HEK293 (cell line): ENCODE results near the gene ARMH4.

ENCODE experiments used
- CTCF ChIA-PET: fragments of 350-600 bp; formaldehyde crosslinking; extraction: SDS; loops from one replicate; lab custom pipeline; 2021; ENCODE audit warnings: antibody characterized with exemption; lab: Yijun Ruan, JAX
- POLR2A ChIA-PET: fragments of 300-600 bp; formaldehyde crosslinking; extraction: SDS; loops from one replicate; lab custom pipeline; 2020; ENCODE audit warnings: antibody characterized with exemption, inconsistent platforms; lab: Yijun Ruan, JAX
- H3K27ac ChIP-seq: fragments of 200-500 bp; sonication (Bioruptor generic); 2 replicates; pipeline ENCODE4 v1.5.1; 2014; ENCODE audit warnings: low read depth, low read length, control low read depth, inconsistent platforms; ENCODE audit errors: extremely low read depth
- H3K36me3 ChIP-seq, 2 experiments: fragments of 200-500 bp in 1 of 2; sonication (Bioruptor generic) in 1 of 2; 1 replicate in 1 of 2; 2 replicates in 1 of 2; pipeline ENCODE4 v1.5.1; 2014 to 2017; ENCODE audit warnings: inconsistent platforms in 2 of 2, low read length in 2 of 2; ENCODE audit not compliant: control insufficient read depth in 2 of 2, insufficient read depth in 1 of 2
- H3K4me1 ChIP-seq: fragments of 200-500 bp; sonication (Bioruptor generic); 2 replicates; pipeline ENCODE4 v1.5.1; 2014; ENCODE audit warnings: mild to moderate bottlenecking, low read length, inconsistent platforms; ENCODE audit not compliant: control insufficient read depth, insufficient read depth
- H3K4me3 ChIP-seq: 2 replicates; pipeline ENCODE4 v1.5.1; 2011; ENCODE audit warnings: low read depth, mild to moderate bottlenecking, control low read depth, low read length, moderate library complexity
- H3K9me3 ChIP-seq: fragments of 200-500 bp; sonication (Bioruptor generic); 2 replicates; pipeline ENCODE4 v1.5.1; 2014; ENCODE audit warnings: low read depth, low read length, inconsistent platforms; ENCODE audit not compliant: control insufficient read depth, insufficient read depth
- BCL11B ChIP-seq: fragments of 450-650 bp; formaldehyde crosslinking; IDR thresholded peaks from 2 replicates; pipeline ENCODE4 v1.5.1; 2016; ENCODE audit warnings: low read depth, missing biosample characterization, missing genetic modification characterization
- CTCF ChIP-seq: fragments of 450-650 bp; formaldehyde crosslinking; IDR thresholded peaks from 2 replicates; pipeline ENCODE4 v1.5.1; 2016; ENCODE audit warnings: missing biosample characterization, missing genetic modification characterization
- GFI1B ChIP-seq: fragments of 450-650 bp; formaldehyde crosslinking; IDR thresholded peaks from 2 replicates; pipeline ENCODE4 v1.5.1; 2016; ENCODE audit warnings: missing biosample characterization, missing genetic modification characterization
- GLI2 ChIP-seq: fragments of 450-650 bp; formaldehyde crosslinking; IDR thresholded peaks from 2 replicates; pipeline ENCODE4; 2017; ENCODE audit warnings: missing biosample characterization, missing genetic modification characterization, low read depth, borderline replicate concordance
- HOXA7 ChIP-seq: sonication (generic); formaldehyde crosslinking; IDR thresholded peaks from 2 replicates; pipeline ENCODE4 v1.8.1; 2022; ENCODE audit warnings: missing genetic modification reagents, borderline replicate concordance
- IKZF3 ChIP-seq: fragments of 450-650 bp; IDR thresholded peaks from 2 replicates; pipeline ENCODE4 v1.5.0; 2018; ENCODE audit warnings: missing biosample characterization, mild to moderate bottlenecking, missing genetic modification characterization, moderate library complexity
- KLF7 ChIP-seq: fragments of 450-650 bp; formaldehyde crosslinking; IDR thresholded peaks from 2 replicates; pipeline ENCODE4 v1.5.1; 2016; ENCODE audit warnings: missing biosample characterization, missing genetic modification characterization, borderline replicate concordance
- OVOL3 ChIP-seq: fragments of 450-650 bp; formaldehyde crosslinking; IDR thresholded peaks from 2 replicates; pipeline ENCODE4 v1.5.1; 2016; ENCODE audit warnings: missing biosample characterization, missing genetic modification characterization
- ZBTB7A ChIP-seq: fragments of 450-650 bp; formaldehyde crosslinking; IDR thresholded peaks from 2 replicates; pipeline ENCODE4 v1.5.1; 2016; ENCODE audit warnings: low read depth, missing biosample characterization, missing genetic modification characterization
- ZFHX2 ChIP-seq: fragments of 450-650 bp; formaldehyde crosslinking; conservative IDR thresholded peaks from 2 replicates; pipeline ENCODE4 v1.5.1; 2016; ENCODE audit warnings: missing biosample characterization, missing genetic modification characterization
- ZFP41 ChIP-seq: fragments of 450-650 bp; formaldehyde crosslinking; IDR thresholded peaks from 2 replicates; pipeline ENCODE4 v1.5.1; 2016; ENCODE audit warnings: missing biosample characterization, missing genetic modification characterization, borderline replicate concordance
- ZNF114 ChIP-seq: fragments of 450-650 bp; formaldehyde crosslinking; IDR thresholded peaks from 2 replicates; pipeline ENCODE4 v1.5.0; 2017; ENCODE audit warnings: missing biosample characterization, missing genetic modification characterization
- ZNF121 ChIP-seq: fragments of 450-650 bp; formaldehyde crosslinking; IDR thresholded peaks from 2 replicates; pipeline ENCODE4 v1.5.1; 2016; ENCODE audit warnings: missing biosample characterization, missing genetic modification characterization
- ZNF146 ChIP-seq: fragments of 450-650 bp; formaldehyde crosslinking; IDR thresholded peaks from 2 replicates; pipeline ENCODE4 v1.5.1; 2016; ENCODE audit warnings: missing biosample characterization, missing genetic modification characterization
- ZNF223 ChIP-seq: fragments of 450-650 bp; formaldehyde crosslinking; IDR thresholded peaks from 2 replicates; pipeline ENCODE4 v1.5.1; 2016; ENCODE audit warnings: missing biosample characterization, missing genetic modification characterization
- ZNF311 ChIP-seq: fragments of 450-650 bp; formaldehyde crosslinking; IDR thresholded peaks from 2 replicates; pipeline ENCODE4 v1.5.1; 2017; ENCODE audit warnings: missing biosample characterization, missing genetic modification characterization, borderline replicate concordance
- ZNF335 ChIP-seq: fragments of 450-650 bp; formaldehyde crosslinking; conservative IDR thresholded peaks from 2 replicates; pipeline ENCODE4 v1.5.1; 2016; ENCODE audit warnings: missing biosample characterization, missing genetic modification characterization
- ZNF366 ChIP-seq: fragments of 450-650 bp; formaldehyde crosslinking; conservative IDR thresholded peaks from 2 replicates; pipeline ENCODE4 v1.5.1; 2016; ENCODE audit warnings: missing biosample characterization, missing genetic modification characterization
- ZNF473 ChIP-seq: fragments of 450-650 bp; formaldehyde crosslinking; IDR thresholded peaks from 2 replicates; pipeline ENCODE4 v1.5.1; 2017; ENCODE audit warnings: missing biosample characterization, missing genetic modification characterization
- ZNF548 ChIP-seq: fragments of 450-650 bp; formaldehyde crosslinking; IDR thresholded peaks from 2 replicates; pipeline ENCODE4 v1.5.1; 2016; ENCODE audit warnings: missing biosample characterization, missing genetic modification characterization
- ZNF560 ChIP-seq: fragments of 450-650 bp; formaldehyde crosslinking; IDR thresholded peaks from 2 replicates; pipeline ENCODE4 v1.5.1; 2017; ENCODE audit warnings: missing biosample characterization, missing genetic modification characterization, borderline replicate concordance
- ZNF639 ChIP-seq: fragments of 450-650 bp; formaldehyde crosslinking; IDR thresholded peaks from 2 replicates; pipeline ENCODE4 v1.5.1; 2016; ENCODE audit warnings: missing biosample characterization, missing genetic modification characterization
- ZNF654 ChIP-seq: fragments of 450-650 bp; formaldehyde crosslinking; IDR thresholded peaks from 2 replicates; pipeline ENCODE4 v1.5.1; 2016; ENCODE audit warnings: low read depth, missing biosample characterization, missing genetic modification characterization
- ZNF670 ChIP-seq: fragments of 450-650 bp; formaldehyde crosslinking; IDR thresholded peaks from 2 replicates; pipeline ENCODE4 v1.5.1; 2016; ENCODE audit warnings: missing biosample characterization, missing genetic modification characterization, low read depth
- ZNF701 ChIP-seq: fragments of 450-650 bp; formaldehyde crosslinking; IDR thresholded peaks from 2 replicates; pipeline ENCODE4 v1.5.1; 2016; ENCODE audit warnings: missing biosample characterization, missing genetic modification characterization
- ZNF707 ChIP-seq: fragments of 450-650 bp; formaldehyde crosslinking; IDR thresholded peaks from 2 replicates; pipeline ENCODE4 v1.5.1; 2016; ENCODE audit warnings: missing biosample characterization, missing genetic modification characterization
- ZSCAN30 ChIP-seq: fragments of 450-650 bp; IDR thresholded peaks from 2 replicates; pipeline ENCODE4 v1.5.1; 2018; ENCODE audit warnings: missing biosample characterization, mild to moderate bottlenecking, missing genetic modification characterization, moderate library complexity
- ZSCAN4 ChIP-seq: fragments of 450-650 bp; formaldehyde crosslinking; IDR thresholded peaks from 2 replicates; pipeline ENCODE4 v1.5.1; 2017; ENCODE audit warnings: missing biosample characterization, missing genetic modification characterization

Gene ARMH4

GRCh38 chr14:58082011-58082410, 70.0 kb downstream of the ARMH4 start:
- ChIA-PET CTCF (interaction anchor here (0.6 to 1.5 kb wide), 4 partner anchors 25 to 683 kb away, joined by 3 read pairs; no protein-coding TSS in a partner anchor), POLR2A (no interaction called here)
- Histone ChIP-seq H3K9me3 (no peaks in the 10 kb centered on the region), H3K27ac (no peak overlapping the region), H3K4me1 (no peaks in the 10 kb centered on the region; the same call in 1 of the 2 replicates), H3K36me3 (no peaks in the 10 kb centered on the region), H3K4me3 (no peak overlapping the region)
- no peak for TF ChIP-seq GLI2 (tag by site-specific recombination)

GRCh38 chr14:58078471-58078870, 73.5 kb downstream of the ARMH4 start:
- CTCF ChIA-PET, result interaction anchor here (0.6 to 0.7 kb wide), 2 partner anchors 119 to 1184 kb away, joined by 3 to 4 read pairs; no protein-coding TSS in a partner anchor

GRCh38 chr14:58078068-58078467, 73.9 kb downstream of the ARMH4 start:
- ChIA-PET CTCF (interaction anchor here (0.6 to 0.8 kb wide), 2 partner anchors 11 to 86 kb away, joined by 3 read pairs; no protein-coding TSS in a partner anchor), POLR2A (no interaction called here)
- Histone ChIP-seq H3K9me3 (no peaks in the 10 kb centered on the region), H3K4me3 (no peak overlapping the region), H3K36me3 (no peaks in the 10 kb centered on the region), H3K27ac (no peak overlapping the region), H3K4me1 (no peaks in the 10 kb centered on the region; the same call in 1 of the 2 replicates)
- TF ChIP-seq ZFP41 (tag by site-specific recombination), result no peak
- no peak for TF ChIP-seq ZNF121
- no peak for TF ChIP-seq ZSCAN4 (tag by site-specific recombination)
- TF ChIP-seq HOXA7 (CRISPR knock-in tag), result no peak
- no peak for TF ChIP-seq ZBTB7A (tag by site-specific recombination)
- no peak for TF ChIP-seq ZFHX2 (tag by site-specific recombination)
- TF ChIP-seq CTCF, result no peak
- TF ChIP-seq IKZF3 (tag by site-specific recombination), result no peak
- TF ChIP-seq ZNF654, result no peak
- TF ChIP-seq ZNF560 (tag by site-specific recombination), result no peak

More at GRCh38 chr14:58078471-58078870, 73.5 kb downstream of the ARMH4 start:
- Histone ChIP-seq H3K36me3 (no peaks in the 10 kb centered on the region), H3K27ac (no peak overlapping the region), H3K4me3 (no peak overlapping the region)
- no peak for TF ChIP-seq BCL11B (tag by site-specific recombination)
- TF ChIP-seq ZNF114, result no peak
- no peak for TF ChIP-seq ZNF335
- TF ChIP-seq ZNF473 (tag by site-specific recombination), result no peak
- no peak for TF ChIP-seq ZNF366 (tag by site-specific recombination)
- TF ChIP-seq ZNF311 (tag by site-specific recombination), result no peak
- TF ChIP-seq ZNF670 (tag by site-specific recombination), result no peak
- no peak for TF ChIP-seq ZNF707 (tag by site-specific recombination)
- no peak for TF ChIP-seq ZNF701 (tag by site-specific recombination)
- no peak for TF ChIP-seq OVOL3
- no peak for TF ChIP-seq KLF7 (tag by site-specific recombination)
- no peak for TF ChIP-seq ZNF548 (tag by site-specific recombination)
- TF ChIP-seq ZSCAN30, result no peak
- TF ChIP-seq ZNF223 (tag by site-specific recombination), result no peak
- TF ChIP-seq GFI1B, result no peak
- no peak for TF ChIP-seq ZNF639 (tag by site-specific recombination)
- TF ChIP-seq ZNF146, result no peak
- no peak for TF ChIP-seq CTCF
- TF ChIP-seq, all 188 proteins: peak for 0
- Histone ChIP-seq H3K4me1 (no peaks in the 10 kb centered on the region; the same call in 1 of the 2 replicates), H3K9me3 (no peaks in the 10 kb centered on the region)
- POLR2A ChIA-PET, result no interaction called here
